HG03097 (cell line): ENCODE results near the gene TMEM252.

Experiments used
- ATAC-seq: cut with Tn5 transposase; IDR thresholded peaks from one replicate; pipeline ENCODE4 v1.9.1; 2021; ENCODE audit not compliant: unreplicated experiment, low FRiP score

The TMEM252 gene

GRCh38 chr9:68500457-68501381 lies 40.0 kb downstream of the TMEM252 start:
- ATAC-seq: no peak

GRCh38 chr9:68498816-68499215 lies 41.9 kb downstream of the TMEM252 start:
- ATAC-seq: no peak

- no peak for ATAC-seq
Observed at GRCh38 chr9:68497629-68498028, 43.1 kb downstream of the TMEM252 start.

GRCh38 chr9:68496356-68496755 lies 44.3 kb downstream of the TMEM252 start:
- ATAC-seq: no peak

- ATAC-seq: no peak
Observed at GRCh38 chr9:68495247-68495646, 45.4 kb downstream of the TMEM252 start.

GRCh38 chr9:68493958-68494577 lies 46.6 kb downstream of the TMEM252 start:
- no peak for ATAC-seq

GRCh38 chr9:68493541-68493940 lies 47.1 kb downstream of the TMEM252 start:
- ATAC-seq: no peak

- ATAC-seq: no peak
Observed at GRCh38 chr9:68492806-68493205, 47.9 kb downstream of the TMEM252 start.

- no peak for ATAC-seq
Observed at GRCh38 chr9:68489646-68490045, 51.0 kb downstream of the TMEM252 start.

GRCh38 chr9:68488126-68488525 lies 52.6 kb downstream of the TMEM252 start:
- no peak for ATAC-seq
